Measurements from ENCODE around the gene ULK4.
A peak's percentile ranks its signal among the peaks of the same experiment; 100 is the strongest.
"Not testable (repeated sequence)": the region's sequence is repeated elsewhere in the genome, so short reads cannot be mapped to it uniquely, and the experiment has no call there.

Gene ULK4

GRCh38 chr3:41961751-41962679 lies at the start of gene ULK4:
Gene ULK4 (minus strand): TSS chr3:41962103. CDS start chr3:41954759, 7,344 bp downstream.
- DNase-seq (ENCODE audit: low read depth in 2 of 2), result peak; percentile 77 to 86

GRCh38 chr3:42010530-42010929 lies 48.6 kb upstream of the ULK4 start:
- DNase-seq (ENCODE audit: low read depth in 2 of 2), result no peak

- no peak for DNase-seq (ENCODE audit: low read depth in 2 of 2)
Measured at GRCh38 chr3:42009456-42009855, 47.6 kb upstream of the ULK4 start.

- no peak for DNase-seq (ENCODE audit: low read depth in 2 of 2)
Measured at GRCh38 chr3:42007785-42008184, 45.9 kb upstream of the ULK4 start.

GRCh38 chr3:42005401-42005800 lies 43.5 kb upstream of the ULK4 start:
- DNase-seq (ENCODE audit: low read depth in 2 of 2), result no peak

GRCh38 chr3:42002790-42003189 lies 40.9 kb upstream of the ULK4 start:
- DNase-seq (ENCODE audit: low read depth in 2 of 2), result no peak

GRCh38 chr3:42001777-42002176 lies 39.9 kb upstream of the ULK4 start:
- no peak for DNase-seq (ENCODE audit: low read depth in 2 of 2)

GRCh38 chr3:41999909-42000308 lies 38.0 kb upstream of the ULK4 start:
- DNase-seq (ENCODE audit: low read depth in 2 of 2), result no peak

GRCh38 chr3:41997702-41998550 lies 36.0 kb upstream of the ULK4 start:
- DNase-seq (ENCODE audit: low read depth in 2 of 2), result no peak

- no peak for DNase-seq (ENCODE audit: low read depth in 2 of 2)
Measured at GRCh38 chr3:41991437-41991836, 29.5 kb upstream of the ULK4 start.

- no peak for DNase-seq (ENCODE audit: low read depth in 2 of 2)
Measured at GRCh38 chr3:41989518-41989917, 27.6 kb upstream of the ULK4 start.

- no peak for DNase-seq (ENCODE audit: low read depth in 2 of 2)
Measured at GRCh38 chr3:41987627-41988026, 25.7 kb upstream of the ULK4 start.

GRCh38 chr3:41986561-41986960 lies 24.7 kb upstream of the ULK4 start:
- DNase-seq (ENCODE audit: low read depth in 2 of 2), result no peak

- no peak for DNase-seq (ENCODE audit: low read depth in 2 of 2)
Measured at GRCh38 chr3:41985018-41985417, 23.1 kb upstream of the ULK4 start.

- not testable (repeated sequence) for DNase-seq (ENCODE audit: low read depth in 2 of 2)
Measured at GRCh38 chr3:41983091-41983490, 21.2 kb upstream of the ULK4 start.

- not testable (repeated sequence) for DNase-seq (ENCODE audit: low read depth in 2 of 2)
Measured at GRCh38 chr3:41977401-41977800, 15.5 kb upstream of the ULK4 start.

GRCh38 chr3:41975416-41976103 lies 13.7 kb upstream of the ULK4 start:
- DNase-seq (ENCODE audit: low read depth in 2 of 2), result no peak

GRCh38 chr3:41974223-41974622 lies 12.3 kb upstream of the ULK4 start:
- DNase-seq (ENCODE audit: low read depth in 2 of 2), result no peak

GRCh38 chr3:41972802-41973201 lies 10.9 kb upstream of the ULK4 start:
- no peak for DNase-seq (ENCODE audit: low read depth in 2 of 2)

GRCh38 chr3:41966206-41966605 lies 4.3 kb upstream of the ULK4 start:
- DNase-seq (ENCODE audit: low read depth in 2 of 2), result no peak

GRCh38 chr3:41963823-41964222 lies 1.9 kb upstream of the ULK4 start:
- DNase-seq (ENCODE audit: low read depth in 2 of 2), result no peak
